ENCODE results near the gene DNASE2B.

- TF ChIP-seq POLR2A (IDR thresholded peaks at IDR 0.05; ENCODE audit: low read length) (no peak), GATA1 (IDR thresholded peaks at IDR 0.05; ENCODE audit: low read depth, low read length) (no peak)
Observed at GRCh38 chr1:84407958-84408422, 9.7 kb downstream of the DNASE2B start.
